ENCODE data around the gene KHDC1. TPM values are rescaled to one million over a fixed set of nuclear protein-coding genes. Genes with fewer than 3 reads are reported as not detected.

The KHDC1 gene
- total RNA-seq, 4 donors from 2014 or later, result 0.30 to 1.9 (median 1.6) TPM; not detected in 1

DNA sequence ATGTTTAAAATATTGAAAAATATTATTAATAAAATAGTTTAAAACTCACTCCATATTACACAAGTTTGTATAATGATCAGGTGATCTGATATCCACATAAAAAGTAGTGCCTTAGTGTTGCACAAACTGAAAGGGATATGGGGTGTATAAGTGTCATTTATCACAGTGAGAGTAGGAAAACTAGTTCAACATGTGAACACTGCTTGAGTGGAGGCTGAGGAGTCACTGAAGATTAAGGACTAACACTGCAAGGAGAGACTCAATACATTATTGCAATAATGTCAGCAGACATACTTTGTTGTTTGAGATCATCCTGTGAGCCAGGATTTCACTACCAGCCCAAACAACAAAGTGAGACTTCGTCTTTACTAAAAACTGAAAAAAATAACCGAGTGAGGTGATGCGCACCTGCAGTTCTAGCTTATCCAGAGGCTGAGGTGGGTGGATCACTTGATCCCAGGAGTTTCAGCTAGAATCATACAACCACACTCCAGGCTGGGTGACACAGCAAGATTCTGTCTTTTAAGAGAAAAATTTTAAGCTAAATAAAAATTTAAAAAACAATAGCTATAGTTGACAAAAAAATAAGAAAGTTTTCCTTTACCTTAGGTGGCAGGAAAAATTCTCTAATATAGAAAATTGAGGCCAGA lies 35.3 kb downstream of the KHDC1 start:
- no peaks in the 10 kb centered on the region for H3K36me3 ChIP-seq
- no peak overlapping the region for H3K4me3 ChIP-seq
- H3K27ac ChIP-seq, result no peak overlapping the region
- H3K27me3 ChIP-seq, result no peaks in the 10 kb centered on the region
- no peaks in the 10 kb centered on the region for H3K9me3 ChIP-seq
- no peaks in the 10 kb centered on the region for H3K4me1 ChIP-seq
- WGBS, 2 donors, result 83 to 92% methylated on average over 3 of the region's 3 CpGs
- TF ChIP-seq, protein P1, sequence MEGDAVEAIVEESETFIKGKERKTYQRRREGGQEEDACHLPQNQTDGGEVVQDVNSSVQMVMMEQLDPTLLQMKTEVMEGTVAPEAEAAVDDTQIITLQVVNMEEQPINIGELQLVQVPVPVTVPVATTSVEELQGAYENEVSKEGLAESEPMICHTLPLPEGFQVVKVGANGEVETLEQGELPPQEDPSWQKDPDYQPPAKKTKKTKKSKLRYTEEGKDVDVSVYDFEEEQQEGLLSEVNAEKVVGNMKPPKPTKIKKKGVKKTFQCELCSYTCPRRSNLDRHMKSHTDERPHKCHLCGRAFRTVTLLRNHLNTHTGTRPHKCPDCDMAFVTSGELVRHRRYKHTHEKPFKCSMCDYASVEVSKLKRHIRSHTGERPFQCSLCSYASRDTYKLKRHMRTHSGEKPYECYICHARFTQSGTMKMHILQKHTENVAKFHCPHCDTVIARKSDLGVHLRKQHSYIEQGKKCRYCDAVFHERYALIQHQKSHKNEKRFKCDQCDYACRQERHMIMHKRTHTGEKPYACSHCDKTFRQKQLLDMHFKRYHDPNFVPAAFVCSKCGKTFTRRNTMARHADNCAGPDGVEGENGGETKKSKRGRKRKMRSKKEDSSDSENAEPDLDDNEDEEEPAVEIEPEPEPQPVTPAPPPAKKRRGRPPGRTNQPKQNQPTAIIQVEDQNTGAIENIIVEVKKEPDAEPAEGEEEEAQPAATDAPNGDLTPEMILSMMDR (IDR thresholded peaks at IDR 0.05), result no peak
- TF ChIP-seq POLR2A (IDR thresholded peaks at IDR 0.05), result no peak
- no peak for DNase-seq
- intact Hi-C loops (cut with DNase I), result no loop called here

DNA sequence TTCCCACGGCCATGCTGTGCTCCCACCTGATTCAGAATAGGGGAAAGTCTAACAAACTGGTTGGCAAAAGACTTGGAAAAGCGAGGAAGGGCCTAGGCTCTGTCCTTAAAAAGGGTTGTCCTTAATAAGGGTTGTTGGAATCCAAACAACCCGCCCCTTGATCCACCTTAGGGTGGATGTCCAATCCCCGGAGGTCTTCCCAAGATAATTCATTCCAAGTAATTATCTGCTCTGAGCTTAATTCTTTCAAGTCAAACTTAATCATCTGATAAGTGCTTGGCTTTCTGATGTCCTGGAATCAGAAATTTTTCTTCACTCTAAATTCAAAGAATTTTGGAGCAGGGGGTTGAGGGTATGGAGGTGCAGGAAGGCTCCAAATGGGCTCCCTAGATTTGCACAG lies 37.6 kb downstream of the KHDC1 start, which contains the start of gene KHDC1L:
TSS of gene KHDC1L (minus strand) at position 101 of the 400 bp plus-strand sequence. CDS start at position 13, 88 bp downstream.
- Histone ChIP-seq H3K36me3 (no peaks in the 10 kb centered on the region), H3K9me3 (no peaks in the 10 kb centered on the region), H3K4me3 (no peak within 1 kb of the TSS), H3K27me3 (no peaks in the 10 kb centered on the region), H3K27ac (no peak within 1 kb of the TSS), H3K4me1 (no peaks in the 10 kb centered on the region)
- intact Hi-C loops (cut with DNase I), result no loop called here
- no peak for DNase-seq
- TF ChIP-seq, protein P1 (IDR thresholded peaks at IDR 0.05), result no peak
- no peak for TF ChIP-seq POLR2A (IDR thresholded peaks at IDR 0.05)
- WGBS, 2 donors, result 76 to 88% methylated on average over 3 to 4 of the region's 4 CpGs

DNA sequence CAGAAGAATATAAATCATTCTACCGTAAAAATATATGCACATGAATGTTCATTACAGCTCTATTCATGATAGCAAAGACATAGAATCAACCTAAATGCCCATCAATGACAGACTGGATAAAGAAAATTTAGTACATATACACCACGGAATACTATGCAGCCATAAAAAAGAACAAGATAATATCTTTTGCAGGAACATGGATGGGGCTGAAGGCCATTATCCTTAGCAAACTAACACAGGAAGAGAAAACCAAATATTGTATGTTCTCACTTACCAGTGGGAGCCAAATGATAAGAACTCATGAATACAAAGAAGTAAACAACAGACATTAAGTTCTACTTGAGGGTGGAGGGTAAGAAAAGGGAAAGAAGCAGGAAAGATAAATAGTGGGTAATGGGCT lies 46.1 kb downstream of the KHDC1 start:
- no peaks in the 10 kb centered on the region for H3K36me3 ChIP-seq
- no peaks in the 10 kb centered on the region for H3K9me3 ChIP-seq
- no peak for TF ChIP-seq POLR2A (IDR thresholded peaks at IDR 0.05)
- TF ChIP-seq, protein P1 (IDR thresholded peaks at IDR 0.05), result no peak
- H3K4me3 ChIP-seq, result no peak overlapping the region
- H3K4me1 ChIP-seq, result no peaks in the 10 kb centered on the region
- DNase-seq, result no peak
- intact Hi-C loops (cut with DNase I), result no loop called here
- no peak overlapping the region for H3K27ac ChIP-seq
- 87 to 100% methylated on average over 2 of the region's 2 CpGs for WGBS, 2 donors
- no peaks in the 10 kb centered on the region for H3K27me3 ChIP-seq

DNA sequence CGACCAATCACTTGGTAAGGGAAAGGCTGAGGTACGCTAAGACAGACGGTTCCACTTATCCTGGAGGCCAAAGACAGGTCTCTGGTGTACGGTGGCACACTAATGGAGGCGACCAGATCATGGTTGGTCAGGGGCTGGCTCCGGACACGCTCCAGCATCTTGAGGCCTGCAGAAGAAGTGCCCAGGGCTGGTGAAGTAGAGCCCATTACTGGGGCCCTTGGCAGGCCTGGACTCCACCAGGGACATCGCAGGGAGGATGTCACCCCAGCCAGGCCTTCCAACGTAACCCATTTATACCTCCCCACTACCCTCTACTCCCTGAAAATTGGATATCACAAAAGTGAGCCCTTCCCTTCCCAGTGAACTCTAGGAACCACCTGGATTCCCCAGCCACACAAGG lies 53.9 kb downstream of the KHDC1 start:
- Histone ChIP-seq H3K27me3 (no peaks in the 10 kb centered on the region), H3K27ac (no peak overlapping the region), H3K9me3 (no peaks in the 10 kb centered on the region), H3K4me3 (no peak overlapping the region), H3K4me1 (no peaks in the 10 kb centered on the region), H3K36me3 (no peaks in the 10 kb centered on the region)
- DNase-seq, result no peak
- TF ChIP-seq POLR2A (IDR thresholded peaks at IDR 0.05), result no peak
- TF ChIP-seq, protein P1 (IDR thresholded peaks at IDR 0.05), result no peak
- intact Hi-C loops (cut with DNase I), result no loop called here
- WGBS, 2 donors, result 80 to 100% methylated on average over 5 to 7 of the region's 9 CpGs

DNA sequence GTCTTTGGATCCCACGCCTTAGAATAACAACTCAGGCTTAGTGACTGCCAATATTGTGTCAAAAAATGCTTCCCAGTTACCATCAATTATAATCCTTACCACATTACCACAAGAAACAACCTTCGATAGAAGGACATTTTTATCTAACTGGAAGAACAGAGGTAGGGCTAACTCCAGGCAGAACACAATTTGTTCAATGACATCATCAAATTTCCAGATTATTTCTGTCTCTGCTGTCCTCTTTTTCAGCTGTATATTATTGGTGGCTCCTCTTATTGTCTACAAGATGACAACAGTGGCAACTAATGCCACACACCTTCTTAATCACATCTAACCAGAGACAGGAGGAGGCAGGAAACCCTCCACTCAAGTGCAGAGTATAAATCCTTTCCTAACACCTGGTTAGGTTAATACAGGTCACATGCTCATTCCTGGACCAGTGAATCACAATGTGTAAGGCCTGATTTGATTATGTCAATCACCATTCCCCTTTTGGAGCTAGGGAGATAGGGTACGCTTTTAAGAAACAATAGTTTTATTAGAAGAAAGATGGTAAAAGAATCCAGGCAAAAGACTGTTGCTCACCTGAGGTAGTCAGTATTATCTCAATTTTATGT lies 55.7 kb downstream of the KHDC1 start:
- Histone ChIP-seq H3K27me3 (no peaks in the 10 kb centered on the region), H3K4me3 (no peak overlapping the region), H3K27ac (no peak overlapping the region), H3K4me1 (no peaks in the 10 kb centered on the region), H3K9me3 (no peaks in the 10 kb centered on the region), H3K36me3 (no peaks in the 10 kb centered on the region)
- TF ChIP-seq, protein P1 (IDR thresholded peaks at IDR 0.05), result no peak
- no peak for TF ChIP-seq POLR2A (IDR thresholded peaks at IDR 0.05)
- WGBS, 2 donors, result 61 to 69% methylated on average over 3 of the region's 3 CpGs
- intact Hi-C loops (cut with DNase I), result no loop called here
- DNase-seq, result no peak

All from esophagus squamous epithelium (tissue), 5 donors.